ENCODE results near the gene GPSM1. TPM values are rescaled to one million over a fixed set of nuclear protein-coding genes. Genes with fewer than 3 reads are reported as not detected.

The GPSM1 gene
- total RNA-seq, 1 experiment from 2014 or later: 26.4 TPM

- Histone ChIP-seq H4K20me1 (ENCODE audit: insufficient read depth) (no peaks in the 10 kb centered on the region), H3K79me2 (ENCODE audit: insufficient read depth, low read length) (no peaks in the 10 kb centered on the region), H3K4me3 (replicated peaks in 1 of 2; ENCODE audit: low read depth in 1 of 2, low read length in 2 of 2) (no peak overlapping the region), H3K27me3 (ENCODE audit: insufficient read depth, low read length) (no peaks in the 10 kb centered on the region), H3K36me3 (ENCODE audit: control insufficient read depth in 1 of 2, insufficient read depth in 2 of 2, low read length in 2 of 2) (no peaks in the 10 kb centered on the region), H3K9ac (ENCODE audit: low read length) (no peak overlapping the region), H3K9me2 (ENCODE audit: insufficient read depth) (no peaks in the 10 kb centered on the region), H3K9me3 (ENCODE audit: control insufficient read depth in 1 of 2, insufficient read depth in 1 of 2, low read depth in 1 of 2, low read length in 2 of 2) (no peaks in the 10 kb centered on the region), H3K4me1 (ENCODE audit: control insufficient read depth in 1 of 2, insufficient read depth in 2 of 2, low read length in 2 of 2) (peaks cover 11 to 16% of the 10 kb centered on the region in 2 experiments; a peak in 3 of 4 replicates), H3K4me2 (ENCODE audit: low read length) (no peak overlapping the region), H2AFZ (ENCODE audit: low read depth, low read length, poor library complexity, severe bottlenecking) (no peak overlapping the region), H3K27ac (ENCODE audit: low read depth, low read length) (no peak overlapping the region)
- ATAC-seq (no peak), DNase-seq (ENCODE audit: low read depth, low spot score) (no peak)
- ChIA-PET RAD21 (ENCODE audit: low non-redundant PET in 1 of 2, low total read pairs in 2 of 2, uncharacterized antibody in 2 of 2, unreplicated experiment in 2 of 2) (interaction anchor here in 1 of 2 experiments (0.7 kb wide), 1 partner anchor 175 kb away, joined by 3 read pairs; no protein-coding TSS in a partner anchor), POLR2A (no interaction called here), CTCF (no interaction called here)
- TF ChIP-seq MAX (IDR thresholded peaks at IDR 0.05) (no peak), SP1 (IDR thresholded peaks at IDR 0.05; ENCODE audit: low read depth) (no peak), TCF7L2 (IDR thresholded peaks at IDR 0.05; ENCODE audit: borderline replicate concordance, extremely low read depth, insufficient read depth, insufficient read length) (no peak), EGR1 (IDR thresholded peaks at IDR 0.05; ENCODE audit: low read depth) (no peak), ZNF274 (IDR thresholded peaks at IDR 0.05; ENCODE audit: low read depth, low read length) (no peak)
- no TSS peak for BruUV-seq (replicated peaks)
- intact Hi-C loops (cut with micrococcal nuclease): loop anchor here (5.0 to 10.0 kb wide), 2 partner anchors 320 to 682 kb away; partner anchors contain the start of gene UBAC1
Observed at GRCh38 chr9:136284311-136284710, 43.0 kb upstream of the GPSM1 start.

GRCh38 chr9:136284951-136285350, 42.4 kb upstream of the GPSM1 start:
- no peak for ATAC-seq
- CTCF ChIA-PET: no interaction called here
- no peak for TF ChIP-seq POLR2A (IDR thresholded peaks at IDR 0.05; ENCODE audit: borderline replicate concordance, extremely low read depth, insufficient read depth, insufficient read length)
- no peak for TF ChIP-seq SP1 (IDR thresholded peaks at IDR 0.05; ENCODE audit: low read depth)
- TF ChIP-seq EZH2 (IDR thresholded peaks at IDR 0.05): no peak
- TF ChIP-seq JUND (IDR thresholded peaks at IDR 0.05): no peak
- no peak for TF ChIP-seq YY1 (IDR thresholded peaks at IDR 0.05; ENCODE audit: extremely low read depth, insufficient replicate concordance, low read depth, low read length)
- no peak for TF ChIP-seq ZNF274 (IDR thresholded peaks at IDR 0.05; ENCODE audit: low read depth, low read length)
- TF ChIP-seq ATF3 (IDR thresholded peaks at IDR 0.05): no peak
- no peak for TF ChIP-seq SIN3A (IDR thresholded peaks at IDR 0.05; ENCODE audit: low read depth)
- no peak for TF ChIP-seq CTCF (IDR thresholded peaks at IDR 0.05 in 2 of 3, conservative IDR thresholded peaks at IDR 0.05 in 1 of 3; ENCODE audit: borderline replicate concordance in 1 of 3, insufficient read depth in 1 of 3, low read depth in 2 of 3, low read length in 2 of 3)
- TF ChIP-seq EGR1 (IDR thresholded peaks at IDR 0.05; ENCODE audit: low read depth): no peak
- no peak for TF ChIP-seq POLR2AphosphoS5 (IDR thresholded peaks at IDR 0.05; ENCODE audit: low read depth, low read length)
- TF ChIP-seq SRF (IDR thresholded peaks at IDR 0.05; ENCODE audit: low read depth): no peak
- no peak for TF ChIP-seq CBX3 (IDR thresholded peaks at IDR 0.05; ENCODE audit: low read depth)
- no peak for TF ChIP-seq FOSL1 (IDR thresholded peaks at IDR 0.05; ENCODE audit: low read depth)
- no peak for TF ChIP-seq CEBPB (IDR thresholded peaks at IDR 0.05; ENCODE audit: low read depth)

More at GRCh38 chr9:136284951-136285350, 42.4 kb upstream of the GPSM1 start:
- intact Hi-C loops (cut with micrococcal nuclease): loop anchor here (5.0 to 10.0 kb wide), 2 partner anchors 320 to 683 kb away; partner anchors contain the start of gene UBAC1
- Histone ChIP-seq H2AFZ (ENCODE audit: low read depth, low read length, poor library complexity, severe bottlenecking) (no peak overlapping the region), H3K27ac (ENCODE audit: low read depth, low read length) (no peak overlapping the region), H3K27me3 (ENCODE audit: insufficient read depth, low read length) (no peaks in the 10 kb centered on the region), H4K20me1 (ENCODE audit: insufficient read depth) (no peaks in the 10 kb centered on the region), H3K36me3 (ENCODE audit: control insufficient read depth in 1 of 2, insufficient read depth in 2 of 2, low read length in 2 of 2) (no peaks in the 10 kb centered on the region), H3K4me3 (replicated peaks in 1 of 2; ENCODE audit: low read depth in 1 of 2, low read length in 2 of 2) (no peak overlapping the region), H3K9me2 (ENCODE audit: insufficient read depth) (no peaks in the 10 kb centered on the region), H3K4me1 (ENCODE audit: control insufficient read depth in 1 of 2, insufficient read depth in 2 of 2, low read length in 2 of 2) (peaks cover 14 to 23% of the 10 kb centered on the region in 2 experiments; a peak in 3 of 4 replicates), H3K9me3 (ENCODE audit: control insufficient read depth in 1 of 2, insufficient read depth in 1 of 2, low read depth in 1 of 2, low read length in 2 of 2) (no peaks in the 10 kb centered on the region), H3K79me2 (ENCODE audit: insufficient read depth, low read length) (no peaks in the 10 kb centered on the region), H3K9ac (ENCODE audit: low read length) (no peak overlapping the region), H3K4me2 (ENCODE audit: low read length) (no peak overlapping the region)
- DNase-seq (ENCODE audit: low read depth, low spot score): no peak
- RAD21 ChIA-PET (ENCODE audit: low non-redundant PET in 1 of 2, low total read pairs in 2 of 2, uncharacterized antibody in 2 of 2, unreplicated experiment in 2 of 2): interaction anchor here in 1 of 2 experiments (0.7 kb wide), 1 partner anchor 176 kb away, joined by 3 read pairs; no protein-coding TSS in a partner anchor
- BruUV-seq (replicated peaks): no TSS peak
- POLR2A ChIA-PET: no interaction called here

Data from HCT116 (cell line).